ENCODE data around the gene PGAP6.

GRCh38 chr16:414395-415169 lies 32.8 kb upstream of the PGAP6 start:
- TF ChIP-seq POLR2A (IDR thresholded peaks at IDR 0.05) (no peak), CTCF (IDR thresholded peaks at IDR 0.05) (no peak)
